Keratinocyte (primary cell): ENCODE results near the gene GAMT.

Source experiments
- EZH2 ChIP-seq: IDR thresholded peaks from one replicate; pipeline ENCODE4 v1.6.1; 2012; ENCODE audit warnings: inconsistent platforms, mild to moderate bottlenecking, low read length, moderate library complexity
- TF ChIP-seq, protein P1 (sequence below), 3 experiments: IDR thresholded peaks in 1 of 3; conservative IDR thresholded peaks in 1 of 3; optimal IDR thresholded peaks in 1 of 3; 2 replicates in 2 of 3; 3 replicates in 1 of 3; pipeline versions ENCODE3 to v1.5.1; 2011; ENCODE audit warnings: low read length in 3 of 3, mild to moderate bottlenecking in 3 of 3, moderate library complexity in 2 of 3, control low read depth in 1 of 3, inconsistent platforms in 1 of 3; ENCODE audit not compliant: insufficient read depth in 2 of 3; ENCODE audit errors: extremely low read depth in 1 of 3

DNA sequence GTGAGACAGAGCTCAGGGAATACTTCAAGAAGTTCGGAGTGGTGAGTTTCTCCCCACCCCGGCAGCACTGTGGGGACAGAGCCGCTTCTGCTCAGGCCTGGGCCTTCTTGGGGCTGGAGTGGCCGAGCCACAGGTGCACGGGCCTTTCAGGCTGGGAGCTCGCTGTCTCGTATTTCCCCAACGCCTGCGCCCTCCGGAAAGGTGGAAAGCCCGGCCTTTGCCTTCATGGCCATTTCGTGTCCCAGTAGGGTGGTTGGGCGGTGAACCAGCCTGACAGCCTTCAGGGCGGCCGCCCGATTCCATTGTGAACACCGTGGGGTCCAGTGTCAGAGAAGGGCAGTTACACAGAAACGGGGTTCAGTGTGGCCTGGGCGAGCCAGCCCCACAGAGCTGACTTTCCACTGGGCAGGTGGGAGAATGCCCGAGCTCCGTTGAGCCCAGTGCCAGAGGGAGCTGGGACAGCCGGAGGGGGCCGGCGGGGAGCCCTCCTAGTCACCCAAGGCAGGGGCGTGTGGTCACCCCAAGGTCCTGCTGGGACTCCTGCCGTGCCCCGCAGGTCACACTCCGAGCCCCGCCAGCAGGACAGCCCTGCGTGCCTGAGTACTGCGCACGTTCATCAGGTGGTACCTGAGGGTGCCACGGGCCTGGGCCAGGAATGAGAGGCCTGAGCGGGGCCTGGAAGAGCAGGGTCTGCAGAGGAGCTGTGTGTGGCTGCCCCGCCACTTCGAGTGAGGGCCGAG lies 20.0 kb upstream of the GAMT start:
- TF ChIP-seq, protein P1, sequence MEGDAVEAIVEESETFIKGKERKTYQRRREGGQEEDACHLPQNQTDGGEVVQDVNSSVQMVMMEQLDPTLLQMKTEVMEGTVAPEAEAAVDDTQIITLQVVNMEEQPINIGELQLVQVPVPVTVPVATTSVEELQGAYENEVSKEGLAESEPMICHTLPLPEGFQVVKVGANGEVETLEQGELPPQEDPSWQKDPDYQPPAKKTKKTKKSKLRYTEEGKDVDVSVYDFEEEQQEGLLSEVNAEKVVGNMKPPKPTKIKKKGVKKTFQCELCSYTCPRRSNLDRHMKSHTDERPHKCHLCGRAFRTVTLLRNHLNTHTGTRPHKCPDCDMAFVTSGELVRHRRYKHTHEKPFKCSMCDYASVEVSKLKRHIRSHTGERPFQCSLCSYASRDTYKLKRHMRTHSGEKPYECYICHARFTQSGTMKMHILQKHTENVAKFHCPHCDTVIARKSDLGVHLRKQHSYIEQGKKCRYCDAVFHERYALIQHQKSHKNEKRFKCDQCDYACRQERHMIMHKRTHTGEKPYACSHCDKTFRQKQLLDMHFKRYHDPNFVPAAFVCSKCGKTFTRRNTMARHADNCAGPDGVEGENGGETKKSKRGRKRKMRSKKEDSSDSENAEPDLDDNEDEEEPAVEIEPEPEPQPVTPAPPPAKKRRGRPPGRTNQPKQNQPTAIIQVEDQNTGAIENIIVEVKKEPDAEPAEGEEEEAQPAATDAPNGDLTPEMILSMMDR (optimal IDR thresholded peaks at IDR 0.05 in 1 of 3, IDR thresholded peaks at IDR 0.05 in 1 of 3, conservative IDR thresholded peaks at IDR 0.05 in 1 of 3; ENCODE audit: extremely low read depth in 1 of 3, insufficient read depth in 2 of 3, low read length in 3 of 3), result no peak
- no peak for TF ChIP-seq EZH2
